ENCODE data around the gene PTPRH.

PTPRH gene, protein sequence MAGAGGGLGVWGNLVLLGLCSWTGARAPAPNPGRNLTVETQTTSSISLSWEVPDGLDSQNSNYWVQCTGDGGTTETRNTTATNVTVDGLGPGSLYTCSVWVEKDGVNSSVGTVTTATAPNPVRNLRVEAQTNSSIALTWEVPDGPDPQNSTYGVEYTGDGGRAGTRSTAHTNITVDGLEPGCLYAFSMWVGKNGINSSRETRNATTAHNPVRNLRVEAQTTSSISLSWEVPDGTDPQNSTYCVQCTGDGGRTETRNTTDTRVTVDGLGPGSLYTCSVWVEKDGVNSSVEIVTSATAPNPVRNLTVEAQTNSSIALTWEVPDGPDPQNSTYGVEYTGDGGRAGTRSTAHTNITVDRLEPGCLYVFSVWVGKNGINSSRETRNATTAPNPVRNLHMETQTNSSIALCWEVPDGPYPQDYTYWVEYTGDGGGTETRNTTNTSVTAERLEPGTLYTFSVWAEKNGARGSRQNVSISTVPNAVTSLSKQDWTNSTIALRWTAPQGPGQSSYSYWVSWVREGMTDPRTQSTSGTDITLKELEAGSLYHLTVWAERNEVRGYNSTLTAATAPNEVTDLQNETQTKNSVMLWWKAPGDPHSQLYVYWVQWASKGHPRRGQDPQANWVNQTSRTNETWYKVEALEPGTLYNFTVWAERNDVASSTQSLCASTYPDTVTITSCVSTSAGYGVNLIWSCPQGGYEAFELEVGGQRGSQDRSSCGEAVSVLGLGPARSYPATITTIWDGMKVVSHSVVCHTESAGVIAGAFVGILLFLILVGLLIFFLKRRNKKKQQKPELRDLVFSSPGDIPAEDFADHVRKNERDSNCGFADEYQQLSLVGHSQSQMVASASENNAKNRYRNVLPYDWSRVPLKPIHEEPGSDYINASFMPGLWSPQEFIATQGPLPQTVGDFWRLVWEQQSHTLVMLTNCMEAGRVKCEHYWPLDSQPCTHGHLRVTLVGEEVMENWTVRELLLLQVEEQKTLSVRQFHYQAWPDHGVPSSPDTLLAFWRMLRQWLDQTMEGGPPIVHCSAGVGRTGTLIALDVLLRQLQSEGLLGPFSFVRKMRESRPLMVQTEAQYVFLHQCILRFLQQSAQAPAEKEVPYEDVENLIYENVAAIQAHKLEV

DNA sequence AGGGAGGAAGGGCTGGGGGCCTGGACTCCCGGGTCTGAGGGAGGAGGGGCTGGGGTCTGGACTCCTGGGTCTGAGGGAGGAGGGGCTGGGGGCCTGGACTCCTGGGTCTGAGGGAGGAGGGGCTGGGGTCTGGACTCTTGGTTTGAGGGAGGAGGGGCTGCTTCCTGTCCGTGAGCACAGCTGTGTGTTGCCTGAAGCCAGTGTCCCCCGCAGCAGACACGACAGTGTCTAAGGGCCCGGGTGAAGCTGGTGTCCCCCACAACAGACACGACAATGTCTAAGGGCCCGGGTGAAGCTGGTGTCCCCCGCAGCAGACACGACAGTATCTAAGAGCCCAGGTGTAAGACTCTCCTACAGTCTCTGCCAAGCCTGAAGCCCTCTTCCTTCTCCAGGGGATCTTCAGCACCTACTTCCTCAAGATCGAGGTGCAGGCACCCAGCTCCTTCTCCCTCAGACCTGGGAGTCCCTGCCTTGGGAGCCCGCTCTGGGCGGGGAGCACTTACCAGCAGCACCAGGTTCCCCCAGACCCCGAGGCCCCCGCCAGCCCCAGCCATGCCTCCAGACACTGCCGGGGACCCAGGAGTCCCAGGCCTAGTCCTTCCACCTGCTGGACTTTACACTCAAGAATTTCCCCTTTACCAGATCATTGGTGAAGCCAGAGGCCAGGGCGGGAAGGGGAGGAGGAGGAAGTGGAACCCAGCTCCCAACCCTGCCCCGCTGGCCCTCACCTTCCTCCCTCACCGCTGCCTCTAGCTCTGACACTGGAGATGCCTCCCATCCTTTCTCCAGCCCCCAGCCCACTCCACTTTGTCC is at the start of gene PTPRH:
Gene PTPRH, minus strand, starts transcription at position 622 of the 813 bp plus-strand sequence. Its CDS starts 68 bp downstream, at position 554.
- no peak for DNase-seq

DNA sequence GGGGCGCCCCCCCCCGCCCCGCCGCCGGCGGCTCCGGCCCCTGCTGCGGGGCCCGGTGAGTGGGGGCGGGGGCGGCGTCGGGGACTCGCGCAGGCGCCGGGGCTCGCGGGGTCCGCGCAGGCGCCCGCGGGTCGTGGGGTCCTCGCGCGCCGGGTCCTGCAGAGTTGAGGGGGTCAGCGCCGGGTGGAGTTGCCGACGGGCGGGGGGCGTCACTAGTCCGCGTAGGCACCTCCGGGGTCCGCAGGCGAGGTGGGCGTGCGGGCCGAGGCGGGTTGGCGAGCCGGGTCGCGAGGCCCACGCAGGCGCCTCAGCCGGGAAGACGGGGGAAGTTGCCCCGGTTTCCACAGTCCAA is 49.2 kb upstream of the PTPRH start:
- no peak for DNase-seq

DNA sequence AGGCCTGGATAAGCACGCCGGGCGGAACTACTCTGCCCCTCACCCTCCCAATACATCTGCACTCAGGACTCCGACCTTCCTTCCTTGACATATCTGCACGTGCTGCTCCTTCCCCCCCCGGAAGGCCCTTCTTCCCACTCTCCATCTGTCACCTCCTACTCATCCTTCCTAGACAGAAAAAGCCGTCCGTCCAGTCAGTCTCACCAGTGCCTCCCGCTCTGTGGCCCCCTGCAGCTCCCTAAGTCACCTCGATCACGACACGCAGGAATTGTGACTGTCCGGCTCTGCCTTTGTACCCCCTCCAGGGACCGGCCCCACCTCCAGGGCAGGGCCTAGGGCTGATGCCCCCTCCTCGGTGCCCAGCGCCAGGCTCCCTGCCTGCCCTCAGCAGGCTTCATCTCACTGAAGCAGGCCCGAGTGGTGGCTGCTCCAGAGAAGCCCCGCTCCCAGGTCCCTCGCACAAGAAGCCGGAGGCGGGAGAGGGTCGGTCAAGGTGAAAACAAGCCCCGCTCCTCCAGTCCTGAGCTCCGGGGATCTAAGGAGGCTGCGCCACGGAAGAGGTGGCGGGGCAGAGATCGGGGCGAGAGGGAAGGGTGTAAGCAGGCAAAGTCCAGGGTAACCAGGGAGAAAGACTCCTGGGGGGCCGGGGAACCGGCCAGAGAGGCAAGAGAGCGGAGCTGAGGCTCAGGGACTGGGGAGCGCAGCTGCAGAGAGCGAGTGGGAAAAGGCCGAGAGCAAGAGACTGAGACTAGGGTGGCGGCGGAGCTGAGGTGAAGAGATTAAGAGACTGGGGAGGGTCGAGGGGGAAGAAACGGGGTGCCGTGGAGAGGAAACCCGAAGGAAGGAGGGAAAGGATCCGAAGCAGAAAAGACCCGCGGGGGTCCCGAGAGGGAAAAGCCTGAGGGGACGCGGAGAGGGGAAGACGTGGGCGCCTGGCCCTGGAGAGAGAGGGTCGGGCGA is 48.4 kb upstream of the PTPRH start:
- DNase-seq, result no peak

DNA sequence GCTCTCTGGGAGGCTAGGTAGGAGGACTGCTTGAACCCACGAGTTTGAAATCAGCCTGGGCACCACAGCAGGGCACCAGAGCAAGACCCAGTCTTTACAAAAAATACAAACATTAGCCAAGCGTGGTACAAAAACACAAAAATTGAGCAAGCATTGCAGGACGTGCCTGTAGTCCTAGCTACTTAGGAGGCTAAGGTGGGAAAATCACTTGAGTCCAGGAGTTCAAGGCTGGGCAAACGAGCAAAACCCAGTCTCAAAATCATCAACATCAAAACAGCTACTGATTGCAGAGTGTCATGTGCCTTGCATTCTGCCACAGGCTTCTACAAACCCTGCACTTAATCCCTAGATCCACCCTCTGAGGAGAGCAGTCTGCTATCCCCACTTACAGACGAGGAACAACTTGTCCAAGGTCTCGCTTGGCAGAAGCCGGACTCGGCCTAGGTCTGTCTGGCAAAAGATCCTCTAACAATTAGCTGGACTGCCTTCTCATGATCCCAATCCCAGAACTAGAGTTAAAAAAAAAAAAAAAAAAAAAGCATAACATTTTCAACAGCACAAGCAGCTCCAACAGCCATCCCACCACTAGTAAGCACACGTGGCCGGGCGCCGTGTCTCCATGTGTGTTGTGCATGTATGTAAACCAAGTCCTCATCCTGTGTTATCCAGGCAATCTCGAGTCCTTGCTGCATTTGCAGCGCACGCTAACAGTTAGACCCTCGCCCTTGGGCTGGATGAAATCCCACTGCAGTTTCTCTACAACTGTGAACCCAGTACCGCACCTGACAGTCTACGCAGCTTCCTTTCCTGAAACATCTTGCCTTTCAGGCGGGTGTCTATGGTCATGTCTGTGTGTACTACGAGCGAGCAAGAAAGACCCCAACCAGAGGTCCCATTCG is 47.5 kb upstream of the PTPRH start:
- DNase-seq, result no peak

DNA sequence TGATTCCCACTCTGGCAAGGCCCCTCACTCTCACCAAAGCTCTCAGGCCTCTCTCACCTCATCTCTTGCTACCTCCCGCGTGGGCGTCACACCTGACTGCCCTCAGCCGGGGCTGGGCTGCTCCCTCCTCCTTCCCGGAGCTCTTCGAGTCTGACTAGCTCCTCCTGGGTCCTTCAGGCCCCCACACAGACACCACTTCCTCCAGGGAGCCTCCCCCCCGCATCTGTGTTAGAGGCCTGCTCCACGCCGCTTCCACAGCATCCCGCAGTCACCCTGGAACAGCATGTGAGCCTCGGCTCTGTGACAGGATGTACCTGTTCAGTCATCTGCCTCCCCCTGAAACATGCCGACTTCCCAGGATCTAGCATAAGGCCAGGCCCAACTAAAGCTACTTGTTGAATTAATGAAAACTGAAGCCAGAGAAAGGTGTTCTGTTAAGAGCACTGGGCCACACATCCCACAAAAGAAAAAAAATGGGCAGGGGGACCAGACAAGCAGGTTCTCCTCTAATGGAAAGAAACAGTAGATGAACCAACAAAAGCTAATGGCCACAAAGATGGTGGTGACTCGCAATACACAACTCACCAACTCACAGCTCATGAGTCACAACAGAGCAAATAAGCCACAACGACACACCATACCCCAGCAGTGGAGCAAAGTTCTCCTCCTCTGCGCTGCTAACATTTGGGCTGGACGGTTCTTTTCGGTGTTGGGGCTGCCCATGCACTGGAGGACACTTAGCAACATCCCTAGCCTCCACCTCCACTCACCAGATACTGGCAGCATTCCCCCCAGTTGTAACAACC is 46.5 kb upstream of the PTPRH start:
- no peak for DNase-seq

DNA sequence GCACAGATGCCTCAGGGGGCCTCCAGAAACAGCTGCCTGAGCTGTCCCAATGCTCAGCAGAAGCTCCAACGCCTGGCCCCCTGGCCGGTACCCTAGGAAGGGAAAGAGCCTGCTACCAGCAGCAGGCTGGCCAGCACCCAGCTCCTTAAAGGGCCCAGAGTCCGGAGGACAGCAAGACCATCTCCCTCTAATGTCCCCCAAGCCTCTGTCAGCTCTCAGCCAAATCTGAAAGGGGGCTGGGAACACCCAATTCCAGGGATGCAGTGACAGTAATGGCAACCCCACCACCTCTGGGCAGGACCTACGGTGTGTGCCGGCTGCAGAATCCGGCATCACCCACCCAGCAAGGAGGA is 45.3 kb upstream of the PTPRH start:
- no peak for DNase-seq

DNA sequence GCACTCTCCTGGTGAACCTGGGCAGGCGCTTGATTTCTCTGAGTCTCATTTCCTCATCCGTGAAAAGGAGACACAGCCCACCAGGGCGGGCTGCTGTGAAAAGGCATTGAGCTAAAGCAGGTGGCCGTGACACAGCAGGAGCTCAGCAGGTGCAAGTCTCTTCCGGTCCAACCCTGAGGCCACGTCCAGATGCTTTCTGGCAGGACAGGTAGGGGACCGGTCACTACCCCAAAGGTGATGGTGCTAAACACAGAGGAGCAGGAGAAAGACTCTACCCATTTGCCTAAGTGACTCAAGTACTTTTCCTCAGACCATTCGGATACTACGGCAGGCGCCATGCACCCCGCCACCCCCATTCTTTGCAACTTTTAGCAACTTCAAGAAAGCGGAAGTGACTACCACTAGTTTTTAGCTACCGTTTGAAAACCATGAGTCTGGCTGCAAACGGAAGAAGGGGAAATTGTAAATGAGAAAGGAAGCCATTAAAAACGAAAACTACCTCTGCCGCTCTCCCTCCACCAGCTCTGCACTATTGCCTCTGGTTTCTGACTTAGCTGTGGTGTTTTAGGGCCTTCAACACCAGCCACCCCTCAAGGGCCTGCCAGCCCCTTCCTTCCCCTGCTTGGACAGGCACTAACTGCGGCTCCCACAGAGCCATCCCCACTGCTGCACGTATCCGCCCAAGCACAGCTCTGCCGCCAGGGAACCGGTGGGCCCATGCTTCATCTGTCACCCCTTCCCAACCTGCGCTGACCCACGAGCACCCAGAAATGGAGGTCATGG is 44.7 kb upstream of the PTPRH start:
- DNase-seq, result no peak

DNA sequence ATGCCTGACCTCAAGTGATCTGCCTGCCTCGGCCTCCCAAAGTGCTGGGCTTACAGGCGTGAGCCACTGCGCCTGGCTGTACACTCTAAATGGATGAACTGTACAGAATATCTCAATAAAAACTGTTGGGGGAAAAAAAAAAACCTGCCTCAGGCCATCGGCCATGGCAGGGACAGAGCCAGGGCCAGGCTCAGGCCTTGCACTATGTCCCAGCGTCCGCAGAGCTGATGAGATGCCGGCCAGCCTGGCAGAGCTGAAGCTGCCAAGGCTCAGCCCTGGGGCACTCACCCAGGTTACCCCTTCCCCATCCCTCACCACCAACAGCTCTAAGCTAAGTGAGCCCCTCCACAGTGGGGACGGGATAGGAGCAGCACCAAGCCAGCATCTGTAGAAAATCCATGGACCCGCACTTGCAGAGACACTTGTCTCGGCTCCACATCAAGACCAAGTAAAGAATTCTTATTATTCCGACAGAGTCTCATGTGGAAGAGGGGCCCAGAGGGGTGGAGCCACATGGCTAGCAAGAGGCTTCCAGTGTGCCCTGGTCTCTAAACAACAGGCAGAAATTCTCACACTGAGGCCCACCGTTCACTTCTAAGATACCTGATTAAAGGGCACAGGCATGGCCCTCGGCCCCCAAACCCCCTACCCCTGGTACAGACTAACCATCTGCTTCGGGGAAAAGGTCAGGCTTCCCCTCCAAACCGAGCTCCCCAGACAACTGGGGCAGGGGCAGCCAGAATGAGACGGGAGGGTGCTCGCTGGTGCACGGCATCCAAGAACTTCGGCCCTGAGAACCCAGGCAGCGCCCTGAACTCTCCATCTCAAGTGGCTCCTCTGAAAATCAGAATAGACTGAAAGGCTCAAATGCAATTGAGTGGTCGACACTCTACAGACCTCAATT is 43.7 kb upstream of the PTPRH start:
- no peak for DNase-seq

DNA sequence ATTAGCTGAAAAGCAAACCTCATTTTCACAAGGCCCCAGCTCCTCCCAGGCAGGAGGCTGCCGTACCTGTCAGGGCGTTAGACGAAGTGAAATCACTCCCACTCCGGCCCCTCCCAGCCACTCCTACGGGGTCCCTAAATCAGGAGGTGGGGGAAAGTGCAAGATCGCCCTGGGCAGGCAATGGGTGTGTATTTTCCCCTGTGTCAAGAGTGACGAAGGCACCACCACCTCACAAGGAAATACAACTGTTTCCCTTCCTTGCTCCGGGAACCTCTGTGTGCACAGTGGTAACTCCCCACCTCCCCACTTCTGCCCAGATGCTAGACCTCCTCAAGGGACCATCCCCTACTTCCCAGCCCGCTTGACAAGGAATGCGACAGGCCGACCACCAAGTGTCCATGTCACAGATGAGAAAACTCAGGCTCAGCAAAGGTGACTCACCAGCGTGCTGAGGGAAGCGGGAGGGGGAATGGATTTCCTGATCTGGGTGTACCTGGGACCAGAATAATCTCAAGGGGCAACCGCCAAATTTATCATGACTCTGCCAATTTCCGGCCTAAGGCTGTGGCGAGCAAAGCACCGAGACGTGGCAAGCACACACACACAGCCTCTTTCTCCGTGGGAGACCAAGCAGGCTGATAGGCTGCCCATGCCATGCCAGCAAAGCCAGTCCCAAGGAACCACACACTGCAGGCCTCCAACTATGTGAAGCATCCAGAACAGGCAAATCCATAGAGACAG is 42.2 kb upstream of the PTPRH start:
- no peak for DNase-seq

DNA sequence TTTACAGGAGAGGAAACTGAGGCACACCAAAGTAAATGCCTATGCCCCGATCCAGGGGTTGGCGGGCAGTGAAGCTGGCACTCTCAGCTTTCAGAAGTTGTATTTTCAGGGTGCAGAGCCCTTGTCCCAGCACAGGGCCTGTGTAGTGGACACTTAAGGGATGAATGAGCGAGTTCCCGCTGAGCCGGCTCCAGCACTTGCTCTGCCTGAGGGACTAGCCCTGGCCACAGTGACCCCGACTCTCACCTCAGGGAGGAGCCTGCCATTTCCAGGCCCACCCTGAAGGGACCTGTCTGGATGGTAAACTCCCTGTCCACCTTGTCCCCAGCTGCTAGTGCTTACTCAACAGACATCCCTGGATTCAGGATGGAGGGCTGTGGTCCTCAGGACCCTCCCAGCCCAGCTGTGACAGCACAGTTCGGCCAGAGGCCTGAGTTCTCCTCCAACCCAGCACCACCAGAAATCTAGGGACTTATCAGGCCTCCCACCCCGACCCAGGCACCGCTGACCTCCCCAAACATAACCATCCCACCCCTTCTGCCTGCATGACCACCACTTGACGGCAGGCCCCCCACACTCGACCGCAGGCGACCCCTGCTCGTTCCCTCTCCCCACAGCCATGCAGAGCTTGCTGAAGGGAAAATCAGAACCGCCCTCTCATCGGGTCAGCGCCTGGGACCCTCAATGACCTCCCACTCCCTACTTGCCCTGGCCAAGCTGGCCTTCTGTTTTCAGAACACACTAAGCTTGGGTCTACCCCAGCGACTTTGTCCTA is 41.1 kb upstream of the PTPRH start:
- no peak for DNase-seq

DNA sequence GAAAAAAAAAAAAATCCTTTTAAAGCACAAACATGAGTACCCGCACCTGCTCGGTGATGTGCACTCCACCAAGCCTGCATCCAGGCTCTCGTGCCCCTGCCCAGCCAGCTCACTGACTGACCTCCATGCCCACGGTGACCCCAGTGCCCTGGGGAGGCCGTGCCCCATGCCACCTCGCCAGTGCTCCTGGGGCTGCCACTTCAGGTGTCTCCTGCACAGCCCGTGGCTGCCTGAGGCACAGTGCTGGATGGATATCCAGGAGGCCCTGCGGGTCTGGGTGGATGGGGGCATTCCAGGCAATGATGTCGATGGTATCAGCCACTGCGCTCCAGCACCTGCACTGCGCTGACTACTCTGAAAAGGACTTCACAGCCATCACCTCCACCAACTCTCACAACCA is 40.5 kb upstream of the PTPRH start:
- DNase-seq, result no peak

DNA sequence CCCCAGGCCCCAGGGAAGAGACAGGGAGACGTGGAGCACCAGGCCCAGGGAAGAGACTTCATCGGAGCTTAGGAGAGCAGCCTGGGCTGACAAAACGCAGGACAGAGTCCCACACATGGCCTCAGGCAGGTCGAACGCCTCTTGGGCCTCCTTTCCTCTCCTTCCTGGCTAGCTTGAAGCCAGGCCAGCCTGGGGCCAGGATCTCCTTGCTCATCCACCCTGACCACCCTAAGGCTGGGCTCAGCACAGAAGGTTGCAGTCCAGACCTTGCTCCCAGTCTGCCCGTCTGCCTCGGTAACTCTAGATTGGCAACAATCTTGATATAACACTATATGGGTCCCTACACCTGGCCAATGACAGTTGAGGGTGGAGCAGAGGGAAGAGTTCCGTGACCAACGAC is 39.4 kb upstream of the PTPRH start:
- no peak for DNase-seq

DNA sequence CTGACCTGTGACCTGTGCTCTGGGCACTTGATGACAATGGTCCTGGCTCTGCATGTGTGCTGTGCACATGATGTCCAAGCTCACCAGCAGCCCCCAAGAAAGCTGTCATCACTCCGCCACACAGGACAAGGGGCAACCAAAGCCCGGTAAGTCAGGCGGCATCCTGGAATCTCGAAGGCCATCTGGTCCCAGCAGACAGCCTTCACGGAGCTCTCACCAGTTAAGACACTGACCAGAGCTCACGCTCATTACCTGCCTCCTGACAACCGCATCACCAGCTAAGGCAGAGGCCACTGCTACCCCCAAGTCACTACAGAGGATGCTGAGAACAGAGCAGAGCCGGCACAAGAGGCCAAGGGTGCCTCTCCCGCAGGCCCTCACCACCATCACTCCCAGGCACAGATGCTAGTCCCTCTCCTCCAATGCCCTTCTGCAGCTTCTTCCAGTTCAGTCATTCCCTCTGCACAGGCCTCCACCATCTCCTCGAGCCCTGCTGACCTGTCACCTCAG is 38.9 kb upstream of the PTPRH start:
- DNase-seq, result no peak

DNA sequence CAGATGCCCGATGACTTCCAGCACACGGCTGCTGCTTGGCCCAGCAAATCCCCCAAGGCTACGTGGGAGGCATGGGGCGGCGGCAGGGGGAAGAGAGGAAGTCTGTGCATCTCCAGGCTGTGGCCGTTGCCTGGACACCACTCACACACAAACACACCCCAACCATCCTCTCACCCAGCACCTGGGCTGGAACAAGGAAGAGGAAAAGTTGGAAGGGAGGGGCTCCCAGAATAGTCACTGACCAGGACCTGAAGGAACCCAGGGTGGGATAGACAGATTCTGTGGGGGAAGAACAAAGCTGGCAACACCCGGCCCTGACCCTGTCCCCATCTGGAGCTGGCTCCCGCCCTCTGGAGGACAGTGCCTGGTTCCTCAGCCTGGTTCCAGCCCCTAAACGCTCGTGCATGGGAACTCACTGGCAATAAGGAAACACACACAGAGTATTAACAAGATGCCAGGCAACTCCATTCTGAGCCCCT is 38.4 kb upstream of the PTPRH start:
- DNase-seq, result no peak
